Mucosa of descending colon (tissue), 3 donors: ENCODE measurements around the gene PLCB3. TPM values are rescaled to one million over a fixed set of nuclear protein-coding genes. Genes with fewer than 3 reads are reported as not detected.
A peak's percentile ranks its signal among the peaks of the same experiment; 100 is the strongest.

Source experiments
- ATAC-seq: fragments of 200-7000 bp; cut with Tn5 transposase; one replicate; pipeline ENCODE4 v1.9.1; 2020; ENCODE audit warnings: mild to moderate bottlenecking, moderate library complexity
- DNase-seq, 3 donors: peaks; one replicate each; pipeline ENCODE4 v3.0.0-alpha.2; 2020
- H3K36me3 ChIP-seq: fragments of 200-600 bp; one replicate; pipeline ENCODE4 v1.8.0; 2021; ENCODE audit warnings: low read depth, mild to moderate bottlenecking
- H3K4me1 ChIP-seq: fragments of 200-600 bp; one replicate; pipeline ENCODE4 v1.8.0; 2021; ENCODE audit warnings: low read depth, mild to moderate bottlenecking
- H3K4me3 ChIP-seq: fragments of 200-600 bp; one replicate; pipeline ENCODE4 v1.8.0; 2021; ENCODE audit warnings: mild to moderate bottlenecking
- H3K9me3 ChIP-seq: fragments of 200-600 bp; one replicate; pipeline ENCODE4 v1.8.0; 2021; ENCODE audit warnings: mild to moderate bottlenecking
- CTCF ChIP-seq: fragments of 200-600 bp; IDR thresholded peaks from one replicate; pipeline ENCODE4 v1.8.0; 2022; ENCODE audit warnings: antibody characterized with exemption, mild to moderate bottlenecking
- intact Hi-C, 2 donors: fragments of 100-400 bp; cut with DNase I in 1 of 2; cut with micrococcal nuclease in 1 of 2; formaldehyde crosslinking; loops; one replicate each; pipeline versions ENCODE4 v1.11.0 to v1.11.1; 2022; cut with DNase I, micrococcal nuclease
- total RNA-seq, 3 donors: library from RNA; stranded (reverse); fragmentation: NEBNext Ultra II Directional in 2 of 3; extraction: Animal tissue kit (Norgen Biotek cat#: 25700) in 2 of 3; gene quantifications; one replicate each; pipeline versions ENCODE4 v1.2.1 to v1.2.4, GENCODE V29; 2021 to 2023
- donor health status: DM: no; HTN: no; CAD: no; lungs with moderate emphysema.
- donor health status: DM: no; HTN: no; CAD: no.
- donor health status: DM: no; HTN: yes; CAD: no.

The PLCB3 gene
- total RNA-seq, 3 donors from 2014 or later: 51.1 to 72.1 (median 65.1) TPM

DNA sequence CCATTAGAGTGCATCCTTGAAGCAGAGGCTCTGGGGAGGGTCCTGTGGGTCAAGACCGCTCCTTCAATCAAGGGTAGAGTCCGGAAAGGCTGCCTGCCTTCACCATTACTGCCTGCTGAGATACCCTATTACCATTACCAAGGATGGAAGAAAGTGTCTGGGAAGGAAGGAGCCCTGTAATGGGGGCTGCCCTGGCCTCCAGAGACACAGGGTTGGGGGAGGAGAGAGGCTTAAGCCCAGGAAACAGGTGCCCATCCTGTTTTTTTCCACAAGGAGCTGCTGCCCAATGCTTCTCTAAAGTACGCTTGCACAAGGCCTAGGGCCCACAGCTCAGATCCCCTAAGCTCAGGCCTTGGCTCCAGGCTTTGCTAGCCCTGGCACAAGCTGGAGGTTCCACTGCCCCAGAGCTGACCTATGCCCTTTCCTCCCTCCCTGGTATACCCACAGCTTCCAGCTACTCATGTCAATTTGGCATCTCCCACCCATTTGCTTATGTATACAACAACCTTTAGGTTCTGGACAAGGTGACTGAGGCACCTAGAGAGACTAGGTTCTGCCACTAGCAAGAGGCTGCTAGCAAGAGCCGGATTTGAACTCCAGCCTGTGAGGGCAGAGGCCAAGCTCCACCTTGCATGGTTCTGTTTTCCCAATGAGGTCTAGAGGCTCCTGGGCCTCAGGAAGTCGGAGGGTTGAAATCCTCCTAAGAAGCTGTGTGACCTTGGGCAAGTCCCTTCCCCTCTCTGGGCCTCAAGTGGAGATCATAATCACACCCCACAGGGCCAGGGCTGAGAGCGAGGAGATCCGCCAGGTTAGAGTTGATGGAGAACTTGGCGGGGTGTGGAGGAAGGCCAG, 1.5 kb upstream of the PLCB3 start:
- TF ChIP-seq CTCF: no peak
- Histone ChIP-seq H3K9me3 (no peaks in the 10 kb centered on the region), H3K36me3 (no peaks in the 10 kb centered on the region), H3K4me1 (peaks cover 27% of the 10 kb centered on the region), H3K4me3 (no peak overlapping the region)
- ATAC-seq (no peak), DNase-seq (no peak)
- intact Hi-C loops: loop anchor here in 1 of 2 donors (10.0 kb wide), 1 partner anchor 65 kb away; the partner anchor contains the start of gene STIP1

DNA sequence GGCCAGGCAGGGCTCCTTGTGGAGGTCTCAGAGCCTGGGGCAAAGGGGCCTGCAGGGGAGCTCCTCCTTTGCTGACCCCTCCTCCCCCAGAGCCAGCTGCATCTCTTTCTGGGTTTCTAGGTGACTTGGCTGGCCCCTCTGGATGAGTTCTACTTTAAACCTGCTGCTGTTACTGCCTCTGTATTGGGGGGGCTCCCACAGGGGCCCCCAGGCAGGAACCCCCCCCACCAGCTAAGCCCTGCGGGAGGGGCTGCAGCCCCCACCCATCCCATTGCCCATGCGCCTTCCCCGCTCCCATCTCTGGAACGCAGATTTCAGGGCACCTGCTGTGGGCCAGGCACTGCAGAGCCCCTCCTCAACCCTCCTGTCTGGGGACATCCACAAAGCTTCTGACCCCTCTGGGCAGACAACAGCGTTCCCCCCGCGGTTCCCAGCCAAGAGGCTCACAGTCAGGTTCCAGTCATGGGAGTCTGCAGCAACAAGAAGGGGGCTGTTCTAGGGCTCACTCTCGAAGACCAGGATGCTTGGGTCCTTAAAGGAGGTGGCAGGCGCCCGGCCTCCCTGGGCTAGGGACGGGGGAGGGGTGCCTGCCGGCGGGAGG, 815 bp upstream of the PLCB3 start:
- H3K4me3 ChIP-seq: no peak overlapping the region
- intact Hi-C loops: no loop called here
- no peaks in the 10 kb centered on the region for H3K36me3 ChIP-seq
- H3K4me1 ChIP-seq: peaks cover 22% of the 10 kb centered on the region
- H3K9me3 ChIP-seq: no peaks in the 10 kb centered on the region
- ATAC-seq (no peak), DNase-seq (peak; percentile 25 to 58 (median 57))
- no peak for TF ChIP-seq CTCF

DNA sequence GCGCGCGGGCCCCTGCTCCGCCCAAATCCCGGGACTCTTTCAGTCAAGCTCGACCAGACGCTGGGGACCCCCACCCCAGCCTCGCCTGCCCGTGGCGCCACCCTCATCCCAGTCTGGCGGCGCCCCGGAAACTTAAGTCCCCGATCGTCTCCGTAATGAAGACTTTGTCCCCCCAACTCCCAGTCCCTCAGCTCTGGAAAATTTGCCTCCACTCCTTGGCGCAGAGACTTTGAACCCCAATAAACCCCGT, 348 bp downstream of the PLCB3 start:
- Histone ChIP-seq H3K9me3 (no peaks in the 10 kb centered on the region), H3K4me3 (peak overlapping the region; percentile 78), H3K36me3 (no peaks in the 10 kb centered on the region), H3K4me1 (peaks cover 22% of the 10 kb centered on the region)
- ATAC-seq: no peak
- no peak for DNase-seq
- intact Hi-C loops: no loop called here
- no peak for TF ChIP-seq CTCF

DNA sequence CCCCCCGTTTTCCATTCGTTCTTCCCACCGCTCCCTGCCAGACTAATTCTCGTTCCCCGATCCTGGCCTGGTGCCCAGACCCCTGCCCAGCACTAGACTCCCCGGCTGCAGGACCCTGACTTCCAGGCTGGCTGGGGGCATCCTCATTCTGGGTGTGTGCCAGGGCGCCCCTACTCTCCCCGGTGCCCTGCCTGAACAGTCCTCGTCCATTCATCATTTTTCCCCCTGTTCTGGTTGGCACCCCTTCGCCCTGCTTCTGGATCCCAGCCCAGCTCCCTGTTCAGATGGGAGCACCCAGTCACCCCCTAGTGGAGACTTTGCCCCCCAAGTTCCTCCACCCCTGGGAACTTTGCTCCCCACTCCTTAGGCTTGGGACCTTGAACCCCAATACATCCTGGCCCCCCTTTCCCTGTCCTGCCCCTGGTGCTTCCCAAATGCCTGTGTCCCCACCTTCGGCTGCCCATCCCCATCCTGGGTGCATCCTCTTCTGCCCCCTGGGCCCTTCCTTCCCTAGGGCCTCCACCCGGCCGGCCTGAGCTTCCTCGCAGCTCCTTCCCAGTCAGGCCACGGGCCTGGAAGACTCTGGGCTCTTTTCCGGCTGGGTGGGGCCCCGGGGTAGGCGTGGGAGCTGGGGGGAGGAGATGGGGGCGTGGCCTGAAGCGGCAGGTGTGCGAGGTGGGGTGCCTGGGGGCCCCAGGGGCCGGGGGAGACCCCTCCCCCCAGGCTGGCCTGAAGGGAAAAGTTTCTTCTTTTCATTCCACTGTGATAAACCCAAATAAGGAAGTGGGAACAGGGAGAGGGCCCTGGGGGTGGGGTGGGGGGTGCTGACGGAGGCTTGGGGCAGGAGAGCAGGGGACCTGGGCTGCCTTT, 908 bp downstream of the PLCB3 start:
- H3K4me1 ChIP-seq: peaks cover 22% of the 10 kb centered on the region
- intact Hi-C loops: no loop called here

More for the DNA sequence above, 908 bp downstream of the PLCB3 start:
- no peaks in the 10 kb centered on the region for H3K9me3 ChIP-seq
- peak; percentile 90 to 92 (median 91) for DNase-seq
- H3K4me3 ChIP-seq: peak overlapping the region; percentile 78
- no peaks in the 10 kb centered on the region for H3K36me3 ChIP-seq
- TF ChIP-seq CTCF: no peak
- peak; percentile 82 for ATAC-seq
